ENCODE results near the gene TPPP2. TPM values are rescaled to one million over a fixed set of nuclear protein-coding genes. Genes with fewer than 3 reads are reported as not detected.

TPPP2 gene
- total RNA-seq, 2 experiments from 2014 or later: not detected

- Mint-ChIP-seq H3K9me3 (no peaks in the 10 kb centered on the region), H3K4me1 (peaks cover 6% of the 10 kb centered on the region), H3K27ac (no peak within 1 kb of the TSS), H3K27me3 (no peaks in the 10 kb centered on the region), H3K4me3 (peak within 1 kb of the TSS; percentile 77), H3K36me3 (no peaks in the 10 kb centered on the region)
- peak; percentile 64 for DNase-seq
These were observed 5.2 kb upstream of the TPPP2 start, which contains the start of gene NDRG2 for GRCh38 chr14:21024585-21025370. Gene NDRG2, minus strand, starts transcription at chr14:21025061. Its CDS starts 1,746 bp downstream, at chr14:21023315.

DNA sequence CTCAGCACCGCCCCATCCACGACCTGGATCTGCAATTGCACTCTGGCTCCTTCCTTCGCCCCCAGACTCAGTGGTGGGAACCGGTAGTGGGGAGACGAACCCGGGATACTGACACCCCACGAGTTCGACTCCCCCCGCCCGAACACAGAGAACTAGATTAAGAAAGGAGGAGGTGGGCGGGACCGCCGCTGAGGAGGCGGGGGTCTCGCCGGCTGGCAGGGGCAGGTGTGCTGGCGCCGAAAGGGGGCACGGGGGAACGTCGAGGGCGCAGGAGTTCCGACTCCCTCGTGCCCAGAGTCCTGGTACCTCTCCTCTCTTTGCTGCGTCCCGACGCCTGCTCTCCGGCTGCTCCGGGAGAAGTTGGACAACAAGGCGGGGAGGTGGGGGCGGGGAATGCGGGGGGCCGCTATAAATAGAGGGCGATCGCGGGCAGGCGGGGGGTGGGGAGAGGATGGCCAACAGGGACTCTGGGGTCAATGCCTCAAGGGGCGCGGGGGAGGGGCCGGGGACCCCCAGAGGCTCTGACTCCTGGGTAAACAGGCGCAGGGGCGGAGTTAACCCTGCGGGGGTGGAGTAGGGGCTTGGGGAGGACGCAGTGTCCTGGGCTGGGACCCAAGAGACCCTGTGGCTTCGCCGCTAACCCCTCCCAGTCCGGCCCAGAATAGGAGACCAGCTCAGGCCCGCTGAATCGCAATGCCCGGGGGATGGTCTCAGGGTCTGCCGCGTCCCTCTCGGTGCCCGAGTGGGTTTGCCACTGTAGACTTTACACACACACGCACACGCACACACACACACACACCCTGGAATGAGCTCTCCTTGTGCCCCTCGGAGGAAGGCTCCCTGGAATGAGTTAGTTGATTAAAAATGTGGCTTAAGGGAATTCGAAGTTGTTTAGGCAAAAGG is 4.4 kb upstream of the TPPP2 start:
- Mint-ChIP-seq H3K4me1 (peaks cover 6% of the 10 kb centered on the region), H3K36me3 (no peaks in the 10 kb centered on the region), H3K4me3 (peak overlapping the region; percentile 77), H3K9me3 (no peaks in the 10 kb centered on the region), H3K27me3 (no peaks in the 10 kb centered on the region), H3K27ac (no peak overlapping the region)
- no peak for DNase-seq

- Mint-ChIP-seq H3K27me3 (no peaks in the 10 kb centered on the region), H3K4me1 (peaks cover 6% of the 10 kb centered on the region), H3K4me3 (no peak overlapping the region), H3K9me3 (no peaks in the 10 kb centered on the region), H3K36me3 (no peaks in the 10 kb centered on the region), H3K27ac (no peak overlapping the region)
- no peak for DNase-seq
These were observed 3.6 kb upstream of the TPPP2 start for GRCh38 chr14:21026274-21026987.

DNA sequence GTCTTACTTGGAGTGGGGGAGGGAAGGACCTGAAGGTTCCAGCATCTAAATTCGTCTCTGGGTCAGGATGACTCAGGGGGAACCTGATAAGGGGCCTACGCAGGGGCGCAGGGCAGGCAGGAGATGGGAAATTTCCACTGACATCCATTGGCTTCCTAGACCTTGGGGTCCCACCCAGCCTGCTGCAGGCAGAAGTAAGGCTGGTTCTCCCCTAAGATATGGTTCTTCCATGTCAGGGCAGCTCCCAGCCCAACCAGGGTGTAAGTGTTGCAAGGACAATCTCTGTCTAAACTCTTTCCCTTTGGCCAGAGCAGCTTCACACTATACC is 3.1 kb upstream of the TPPP2 start:
- Mint-ChIP-seq H3K27ac (no peak overlapping the region), H3K4me3 (no peak overlapping the region), H3K4me1 (peaks cover 6% of the 10 kb centered on the region), H3K36me3 (no peaks in the 10 kb centered on the region), H3K27me3 (no peaks in the 10 kb centered on the region), H3K9me3 (no peaks in the 10 kb centered on the region)
- DNase-seq: no peak

GRCh38 chr14:21030531-21030930 is 514 bp downstream of the TPPP2 start:
- H3K9me3 Mint-ChIP-seq: no peaks in the 10 kb centered on the region
- H3K36me3 Mint-ChIP-seq: no peaks in the 10 kb centered on the region
- H3K4me1 Mint-ChIP-seq: no peaks in the 10 kb centered on the region
- H3K4me3 Mint-ChIP-seq: no peak overlapping the region
- no peaks in the 10 kb centered on the region for H3K27me3 Mint-ChIP-seq
- no peak overlapping the region for H3K27ac Mint-ChIP-seq
- DNase-seq: no peak

DNA sequence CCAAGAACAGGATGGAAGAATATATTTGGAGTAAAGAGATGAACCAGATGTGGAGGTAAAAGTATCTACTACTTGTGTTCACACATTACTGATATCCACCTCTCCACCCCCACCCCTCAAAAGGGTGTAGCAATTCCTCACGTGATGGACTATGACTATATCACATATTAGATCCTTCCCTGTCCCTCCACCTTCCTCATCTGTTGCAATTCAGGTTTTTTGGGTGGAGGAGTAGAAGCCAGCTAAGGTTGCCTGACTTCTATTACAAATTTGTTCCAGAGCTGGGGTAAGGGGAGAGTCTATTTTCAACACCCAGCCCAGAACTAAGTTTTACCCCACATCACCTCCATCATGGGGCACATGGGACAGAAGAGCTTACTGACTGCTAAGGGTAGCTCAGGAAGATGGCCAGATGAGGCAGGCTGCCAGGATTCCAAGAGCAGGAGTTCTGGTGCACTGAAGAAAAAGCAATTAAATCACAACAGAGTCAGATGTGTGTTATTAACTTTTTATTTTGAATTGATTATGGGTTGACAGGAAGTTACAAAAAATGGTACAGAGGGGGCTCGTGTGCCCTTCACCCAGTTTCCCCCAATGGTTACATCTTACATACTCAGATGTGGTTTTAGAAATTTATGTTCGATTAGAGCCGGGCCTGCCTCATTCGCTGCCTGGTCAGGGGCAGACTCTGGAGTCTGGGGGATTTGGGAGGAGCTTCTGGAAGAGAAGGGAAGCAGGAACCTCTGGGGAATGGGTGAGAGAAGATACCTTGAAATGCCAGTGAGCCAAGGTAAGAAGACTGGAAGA is 2.5 kb downstream of the TPPP2 start:
- H3K4me3 Mint-ChIP-seq: no peak overlapping the region
- H3K27me3 Mint-ChIP-seq: no peaks in the 10 kb centered on the region
- no peaks in the 10 kb centered on the region for H3K36me3 Mint-ChIP-seq
- no peak for DNase-seq
- H3K4me1 Mint-ChIP-seq: no peaks in the 10 kb centered on the region
- no peaks in the 10 kb centered on the region for H3K9me3 Mint-ChIP-seq
- H3K27ac Mint-ChIP-seq: no peak overlapping the region

DNA sequence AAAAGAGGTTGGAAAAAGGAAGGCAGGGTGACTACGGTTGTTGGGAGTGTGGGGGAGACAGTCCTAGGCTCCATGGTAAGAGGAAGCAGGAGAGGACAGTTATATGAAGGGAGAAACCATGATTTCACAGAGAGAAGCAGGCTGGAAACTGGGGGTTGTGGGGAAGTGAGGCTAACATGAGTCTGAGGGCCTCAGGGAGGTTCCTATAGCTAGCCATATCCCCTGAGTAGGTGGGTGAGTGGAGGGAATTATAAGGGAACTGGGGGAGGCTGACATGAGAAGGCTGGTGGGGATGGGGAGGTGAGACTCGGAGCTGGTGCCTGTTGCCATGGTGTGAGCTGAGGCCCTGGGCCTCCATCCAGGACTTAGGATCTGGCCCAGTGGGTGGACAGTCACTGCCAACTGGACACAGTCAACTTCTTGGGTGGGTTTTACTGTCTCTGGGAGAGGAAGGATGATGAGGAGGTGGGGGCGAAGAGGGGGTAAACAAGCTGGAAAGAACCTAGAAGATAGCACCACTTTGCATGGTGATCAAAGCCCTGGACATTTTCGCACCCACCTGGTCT is 3.2 kb downstream of the TPPP2 start:
- Mint-ChIP-seq H3K27ac (no peak overlapping the region), H3K27me3 (no peaks in the 10 kb centered on the region), H3K36me3 (no peaks in the 10 kb centered on the region), H3K4me3 (no peak overlapping the region), H3K4me1 (no peaks in the 10 kb centered on the region), H3K9me3 (no peaks in the 10 kb centered on the region)
- DNase-seq: no peak

GRCh38 chr14:21034707-21035106 is 4.7 kb downstream of the TPPP2 start, which contains the start of gene RNASE13:
Gene RNASE13, minus strand, starts transcription at chr14:21034807. Its CDS starts 519 bp downstream, at chr14:21034288.
- Mint-ChIP-seq H3K36me3 (no peaks in the 10 kb centered on the region), H3K4me1 (no peaks in the 10 kb centered on the region), H3K9me3 (no peaks in the 10 kb centered on the region), H3K27ac (no peak within 1 kb of the TSS), H3K4me3 (no peak within 1 kb of the TSS), H3K27me3 (no peaks in the 10 kb centered on the region)
- DNase-seq: no peak

DNA sequence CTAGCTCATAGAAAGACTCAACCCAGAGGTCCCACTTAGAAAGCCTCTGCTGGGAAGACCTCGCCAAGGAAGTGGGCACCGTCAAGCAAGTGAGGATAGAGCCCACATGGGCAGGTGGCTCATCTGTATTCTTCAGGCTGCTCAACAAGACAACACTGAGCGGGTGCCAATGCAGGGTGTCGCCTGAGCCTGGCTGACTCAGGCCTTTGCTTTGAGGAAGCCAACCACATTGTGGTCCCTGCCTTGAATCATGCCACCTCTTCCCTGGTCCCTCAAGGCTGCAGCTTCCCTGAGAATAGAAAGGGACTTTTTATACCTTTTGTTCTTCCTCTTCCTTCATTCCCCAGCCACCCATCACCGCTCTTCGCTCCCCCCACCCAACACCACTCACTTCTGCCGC is 6.7 kb downstream of the TPPP2 start:
- H3K27ac Mint-ChIP-seq: no peak overlapping the region
- no peaks in the 10 kb centered on the region for H3K9me3 Mint-ChIP-seq
- H3K4me3 Mint-ChIP-seq: no peak overlapping the region
- H3K4me1 Mint-ChIP-seq: no peaks in the 10 kb centered on the region
- DNase-seq: no peak
- H3K36me3 Mint-ChIP-seq: no peaks in the 10 kb centered on the region
- H3K27me3 Mint-ChIP-seq: no peaks in the 10 kb centered on the region

DNA sequence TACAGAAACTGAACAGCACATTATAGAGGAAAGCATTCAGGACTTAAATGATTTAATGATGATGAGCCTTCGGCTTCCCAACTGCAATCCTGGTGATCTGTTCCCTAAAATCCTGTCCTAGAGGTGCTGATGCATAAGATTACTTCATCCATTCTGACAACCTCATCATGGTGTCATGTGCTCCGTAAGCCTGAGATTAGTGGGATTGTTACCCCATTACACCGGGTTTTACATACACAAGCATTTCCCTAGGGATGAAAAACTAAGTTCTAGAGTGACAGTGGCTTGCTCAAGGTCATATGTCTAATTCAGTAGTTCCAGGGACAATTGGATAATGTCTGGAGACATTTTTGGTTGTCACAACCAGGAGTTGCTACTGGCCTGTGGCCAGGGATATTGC is 7.1 kb downstream of the TPPP2 start:
- Mint-ChIP-seq H3K4me3 (no peak overlapping the region), H3K36me3 (no peaks in the 10 kb centered on the region), H3K4me1 (no peaks in the 10 kb centered on the region), H3K27me3 (no peaks in the 10 kb centered on the region), H3K27ac (no peak overlapping the region), H3K9me3 (no peaks in the 10 kb centered on the region)
- no peak for DNase-seq

DNA sequence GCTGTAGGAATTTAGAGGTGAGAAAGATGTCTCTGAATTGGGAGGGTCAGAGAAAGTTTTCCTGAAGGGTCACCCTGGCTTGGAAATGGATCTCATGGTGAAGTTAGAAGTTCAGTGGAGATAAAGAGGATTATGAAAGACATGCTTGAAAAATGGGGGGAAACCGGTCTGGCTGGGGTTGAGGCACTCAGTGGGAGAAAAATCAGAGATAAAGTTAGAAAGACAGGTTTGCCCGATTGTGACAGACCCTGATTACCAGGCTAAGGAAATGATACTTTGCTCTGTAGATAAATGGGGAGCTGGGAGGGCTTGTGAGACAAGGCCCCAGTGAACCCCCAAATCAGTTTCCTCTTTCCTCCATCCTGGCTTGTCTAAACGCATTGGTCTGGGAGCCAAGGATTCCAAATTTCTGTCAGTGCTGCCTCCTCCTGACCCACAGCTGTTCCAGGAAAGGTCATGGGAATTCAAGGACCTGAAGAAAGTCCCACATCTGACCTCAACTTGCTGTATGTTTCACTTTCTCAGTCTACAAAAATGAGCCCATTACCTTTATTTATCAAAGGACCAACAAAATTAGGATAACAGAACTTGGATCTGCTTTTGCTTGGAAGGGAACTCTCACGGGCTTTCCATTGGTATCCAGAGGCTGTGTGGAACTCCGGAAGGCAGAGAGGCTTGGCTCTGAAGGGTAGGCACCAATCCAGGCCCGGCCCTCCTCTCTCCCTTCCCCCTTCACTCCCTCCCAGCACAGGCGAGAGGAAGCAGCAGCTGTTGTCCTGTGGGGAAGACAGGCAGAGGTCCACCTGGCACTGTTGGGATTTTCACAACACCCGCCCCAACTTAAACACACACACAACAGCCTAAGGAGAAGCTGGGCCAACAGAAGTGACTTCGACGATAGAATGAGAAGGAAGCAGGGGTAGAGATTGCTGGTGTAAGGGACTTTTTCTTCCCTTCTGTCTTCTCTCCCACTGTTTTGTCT is 8.7 kb downstream of the TPPP2 start:
- no peak for DNase-seq
- no peaks in the 10 kb centered on the region for H3K9me3 Mint-ChIP-seq
- H3K27ac Mint-ChIP-seq: no peak overlapping the region
- no peaks in the 10 kb centered on the region for H3K4me1 Mint-ChIP-seq
- H3K27me3 Mint-ChIP-seq: peaks cover 6% of the 10 kb centered on the region
- H3K4me3 Mint-ChIP-seq: no peak overlapping the region
- H3K36me3 Mint-ChIP-seq: no peaks in the 10 kb centered on the region

DNA sequence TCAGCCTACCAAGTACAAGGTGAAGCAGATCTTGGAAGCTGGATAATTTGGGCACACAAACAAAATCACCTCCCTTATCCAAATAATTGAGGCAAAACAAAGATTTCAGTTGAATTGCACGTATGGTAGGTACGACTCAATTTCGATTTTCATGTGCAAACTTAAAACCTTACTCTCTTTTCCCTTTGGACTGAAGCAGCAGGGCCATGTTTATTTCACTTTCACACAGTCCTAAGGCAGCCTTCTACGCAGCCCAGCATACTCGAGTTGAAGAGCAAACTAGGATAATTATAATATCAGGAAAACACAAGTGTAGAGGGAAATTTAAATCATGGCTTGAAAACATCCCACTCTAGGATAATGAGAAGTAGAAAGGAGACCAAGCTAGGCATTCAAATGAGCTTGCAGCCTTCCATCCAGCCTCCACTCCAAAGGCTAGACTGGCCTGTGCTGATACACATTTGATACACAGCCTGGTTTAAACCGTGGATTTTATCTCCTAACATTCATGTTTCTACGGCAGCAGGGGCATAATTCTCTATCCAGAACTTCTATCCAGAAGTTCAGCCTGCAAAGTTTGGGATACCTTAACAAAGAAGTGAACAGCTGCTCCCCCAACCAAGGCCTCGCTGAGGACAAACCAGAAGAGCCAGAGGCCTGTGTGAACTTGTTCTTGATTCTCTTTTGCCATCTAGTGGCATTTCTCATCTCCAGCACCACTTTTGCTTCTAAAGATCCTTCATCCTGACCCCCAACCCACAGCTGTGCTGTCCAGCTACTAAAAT is 9.8 kb downstream of the TPPP2 start:
- peaks cover 6% of the 10 kb centered on the region for H3K27me3 Mint-ChIP-seq
- H3K4me1 Mint-ChIP-seq: peaks cover 2% of the 10 kb centered on the region
- DNase-seq: no peak
- H3K36me3 Mint-ChIP-seq: no peaks in the 10 kb centered on the region
- H3K4me3 Mint-ChIP-seq: no peak overlapping the region
- no peaks in the 10 kb centered on the region for H3K9me3 Mint-ChIP-seq
- H3K27ac Mint-ChIP-seq: no peak overlapping the region
